Fibroblast of lung (primary cell): Measurements from ENCODE around the gene FBXL17. TPM values are rescaled to one million over a fixed set of nuclear protein-coding genes. Genes with fewer than 3 reads are reported as not detected.

ENCODE experiments used
- DNase-seq, 2 donors: peaks; one replicate each; pipeline versions ENCODE4 v3.0.0 to v3.0.0-alpha.2; 2010; ENCODE audit warnings: low read depth in 2 of 2
- H2AFZ ChIP-seq: 2 replicates; pipeline ENCODE4 v1.5.1; 2012; ENCODE audit warnings: low read length, control low read depth, inconsistent platforms
- H3K27ac ChIP-seq: 2 replicates; pipeline ENCODE4 v1.5.1; 2011; ENCODE audit warnings: low read length, control low read depth; ENCODE audit not compliant: insufficient read depth
- H3K27me3 ChIP-seq: 2 replicates; pipeline ENCODE4 v1.5.1; 2011; ENCODE audit warnings: mild to moderate bottlenecking, low read length; ENCODE audit not compliant: control insufficient read depth, insufficient read depth
- H3K36me3 ChIP-seq: 2 replicates; pipeline ENCODE4 v1.5.1; 2011; ENCODE audit warnings: low read length; ENCODE audit not compliant: control insufficient read depth, insufficient read depth
- H3K4me1 ChIP-seq: 2 replicates; pipeline ENCODE4 v1.5.1; 2011; ENCODE audit warnings: low read length; ENCODE audit not compliant: control insufficient read depth, insufficient read depth; ENCODE audit errors: extremely low read depth
- H3K4me2 ChIP-seq: 2 replicates; pipeline ENCODE4 v1.5.1; 2011; ENCODE audit warnings: low read length, control low read depth; ENCODE audit not compliant: insufficient read depth; ENCODE audit errors: extremely low read depth
- H3K4me3 ChIP-seq, 4 experiments: fragments of 200-600 bp in 1 of 4; sonication (generic) in 1 of 4; replicated peaks in 1 of 4; 2 replicates each; pipeline ENCODE4 v1.5.1; 2011 to 2016; ENCODE audit warnings: low read length in 4 of 4, low read depth in 3 of 4, mild to moderate bottlenecking in 3 of 4, control low read depth in 2 of 4, inconsistent platforms in 1 of 4, mixed read lengths in 1 of 4; ENCODE audit not compliant: insufficient read depth in 1 of 4; ENCODE audit errors: control extremely low read depth in 1 of 4
- H3K79me2 ChIP-seq: 2 replicates; pipeline ENCODE4 v1.5.1; 2012; ENCODE audit warnings: mild to moderate bottlenecking, low read length, inconsistent platforms; ENCODE audit not compliant: control insufficient read depth, insufficient read depth
- H3K9ac ChIP-seq: 2 replicates; pipeline ENCODE4 v1.5.1; 2011; ENCODE audit warnings: mild to moderate bottlenecking, low read length, control low read depth; ENCODE audit not compliant: insufficient read depth
- H3K9me3 ChIP-seq: 2 replicates; pipeline ENCODE4 v1.5.1; 2012; ENCODE audit warnings: low read depth, low read length; ENCODE audit not compliant: control insufficient read depth, insufficient read depth
- H4K20me1 ChIP-seq: 2 replicates; pipeline ENCODE4 v1.5.1; 2011; ENCODE audit warnings: low read length; ENCODE audit not compliant: control insufficient read depth, insufficient read depth; ENCODE audit errors: extremely low read depth
- CTCF ChIP-seq, 2 donors: IDR thresholded peaks in 1 of 2; conservative IDR thresholded peaks in 1 of 2; 1 replicate in 1 of 2; 2 replicates in 1 of 2; pipeline ENCODE4 v1.5.1; 2011 to 2012; ENCODE audit warnings: low read length in 2 of 2, control low read depth in 1 of 2, inconsistent platforms in 1 of 2, low read depth in 1 of 2, mild to moderate bottlenecking in 1 of 2
- EZH2 ChIP-seq: IDR thresholded peaks from 2 replicates; pipeline ENCODE4 v1.5.1; 2012; ENCODE audit warnings: low read length, control low read depth, mild to moderate bottlenecking; ENCODE audit errors: missing control alignments
- polyA plus RNA-seq, 2 donors: library from polyadenylated mRNA; depleted of rRNA in 1 of 2; stranded (reverse) in 1 of 2; unstranded in 1 of 2; fragments of >200 nt; gene quantifications; 2 replicates each; pipeline ENCODE4 v1.2.1, GENCODE V29; 2011 to 2012; ENCODE audit warnings: missing spikeins in 1 of 2
- total RNA-seq: library from RNA; depleted of rRNA; stranded (reverse); fragments of >200 nt; gene quantifications from 2 replicates; pipeline ENCODE4 v1.2.1, GENCODE V29; 2014

FBXL17 gene
- total and polyA plus RNA-seq, 2 donors (not counting 1 experiment from before 2014, with no cell fraction given): 7.1 to 8.3 TPM

GRCh38 chr5:108387758-108388157, 5.9 kb upstream of the FBXL17 start:
- Histone ChIP-seq H3K4me2 (no peak overlapping the region), H3K4me1 (no peaks in the 10 kb centered on the region), H3K9me3 (no peaks in the 10 kb centered on the region), H4K20me1 (no peaks in the 10 kb centered on the region), H3K27ac (no peak overlapping the region), H3K27me3 (no peaks in the 10 kb centered on the region), H3K9ac (no peak overlapping the region), H3K79me2 (no peaks in the 10 kb centered on the region), H3K36me3 (no peaks in the 10 kb centered on the region), H3K4me3 (no peak overlapping the region), H2AFZ (no peak overlapping the region)
- no peak for DNase-seq
- TF ChIP-seq CTCF (conservative IDR thresholded peaks at IDR 0.05 in 1 of 2, IDR thresholded peaks at IDR 0.05 in 1 of 2; ENCODE audit: low read depth in 1 of 2, low read length in 2 of 2): no peak
- TF ChIP-seq EZH2: no peak

GRCh38 chr5:108386345-108387061, 4.6 kb upstream of the FBXL17 start:
- Histone ChIP-seq H3K9ac (no peak overlapping the region), H3K36me3 (no peaks in the 10 kb centered on the region), H3K27me3 (no peaks in the 10 kb centered on the region), H3K4me3 (no peak overlapping the region), H4K20me1 (no peaks in the 10 kb centered on the region), H3K27ac (no peak overlapping the region), H3K4me1 (no peaks in the 10 kb centered on the region), H3K9me3 (no peaks in the 10 kb centered on the region), H3K4me2 (no peak overlapping the region), H3K79me2 (no peaks in the 10 kb centered on the region), H2AFZ (no peak overlapping the region)
- TF ChIP-seq CTCF (conservative IDR thresholded peaks at IDR 0.05 in 1 of 2, IDR thresholded peaks at IDR 0.05 in 1 of 2; ENCODE audit: low read depth in 1 of 2, low read length in 2 of 2): no peak
- no peak for TF ChIP-seq EZH2
- peak; percentile 21 to 82 for DNase-seq

- no peaks in the 10 kb centered on the region for H3K27me3 ChIP-seq
- no peak overlapping the region for H2AFZ ChIP-seq
- TF ChIP-seq CTCF (conservative IDR thresholded peaks at IDR 0.05 in 1 of 2, IDR thresholded peaks at IDR 0.05 in 1 of 2; ENCODE audit: low read depth in 1 of 2, low read length in 2 of 2) (no peak), EZH2 (no peak)
- H3K9me3 ChIP-seq: no peaks in the 10 kb centered on the region
- no peak overlapping the region for H3K4me2 ChIP-seq
- no peaks in the 10 kb centered on the region for H4K20me1 ChIP-seq
- no peak for DNase-seq
- H3K27ac ChIP-seq: no peak overlapping the region
- H3K4me3 ChIP-seq: no peak overlapping the region
- H3K4me1 ChIP-seq: no peaks in the 10 kb centered on the region
- no peaks in the 10 kb centered on the region for H3K79me2 ChIP-seq
- no peaks in the 10 kb centered on the region for H3K36me3 ChIP-seq
- no peak overlapping the region for H3K9ac ChIP-seq
Observed at GRCh38 chr5:108384741-108385140, 2.8 kb upstream of the FBXL17 start.
